Measurements from ENCODE around the gene NME9.

The NME9 gene

DNA sequence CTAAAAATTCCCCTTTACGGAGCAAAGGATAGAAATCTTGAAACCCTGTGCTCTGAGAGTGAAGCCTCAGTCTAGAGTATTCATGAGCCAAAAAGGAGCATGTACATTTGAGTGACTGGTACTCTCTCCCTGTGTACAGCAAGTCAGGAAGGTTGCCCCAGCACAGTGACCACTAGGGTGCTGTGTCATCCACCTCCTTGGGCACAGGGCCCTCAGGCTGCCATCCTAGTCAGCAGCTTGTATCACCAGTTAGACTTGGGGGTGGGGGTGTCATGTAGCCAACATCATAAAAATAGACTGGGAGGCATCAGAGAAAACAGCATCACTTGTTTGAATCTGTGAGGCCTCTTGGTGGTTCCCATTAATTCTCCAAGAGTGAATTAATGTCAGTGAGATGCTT, 12.0 kb downstream of the NME9 start:
- Histone ChIP-seq H3K27ac (no peak overlapping the region), H3K9me3 (no peaks in the 10 kb centered on the region), H3K36me3 (no peaks in the 10 kb centered on the region), H3K4me3 (no peak overlapping the region), H3K4me1 (no peaks in the 10 kb centered on the region), H3K27me3 (peaks cover 0 to 3% of the 10 kb centered on the region in 2 donors)
- DNase-seq = no peak
- intact Hi-C loops (cut with DNase I; ENCODE audit: low total_unique reads) = no loop called here
- TF ChIP-seq, protein P1, sequence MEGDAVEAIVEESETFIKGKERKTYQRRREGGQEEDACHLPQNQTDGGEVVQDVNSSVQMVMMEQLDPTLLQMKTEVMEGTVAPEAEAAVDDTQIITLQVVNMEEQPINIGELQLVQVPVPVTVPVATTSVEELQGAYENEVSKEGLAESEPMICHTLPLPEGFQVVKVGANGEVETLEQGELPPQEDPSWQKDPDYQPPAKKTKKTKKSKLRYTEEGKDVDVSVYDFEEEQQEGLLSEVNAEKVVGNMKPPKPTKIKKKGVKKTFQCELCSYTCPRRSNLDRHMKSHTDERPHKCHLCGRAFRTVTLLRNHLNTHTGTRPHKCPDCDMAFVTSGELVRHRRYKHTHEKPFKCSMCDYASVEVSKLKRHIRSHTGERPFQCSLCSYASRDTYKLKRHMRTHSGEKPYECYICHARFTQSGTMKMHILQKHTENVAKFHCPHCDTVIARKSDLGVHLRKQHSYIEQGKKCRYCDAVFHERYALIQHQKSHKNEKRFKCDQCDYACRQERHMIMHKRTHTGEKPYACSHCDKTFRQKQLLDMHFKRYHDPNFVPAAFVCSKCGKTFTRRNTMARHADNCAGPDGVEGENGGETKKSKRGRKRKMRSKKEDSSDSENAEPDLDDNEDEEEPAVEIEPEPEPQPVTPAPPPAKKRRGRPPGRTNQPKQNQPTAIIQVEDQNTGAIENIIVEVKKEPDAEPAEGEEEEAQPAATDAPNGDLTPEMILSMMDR (IDR thresholded peaks at IDR 0.05) = no peak

DNA sequence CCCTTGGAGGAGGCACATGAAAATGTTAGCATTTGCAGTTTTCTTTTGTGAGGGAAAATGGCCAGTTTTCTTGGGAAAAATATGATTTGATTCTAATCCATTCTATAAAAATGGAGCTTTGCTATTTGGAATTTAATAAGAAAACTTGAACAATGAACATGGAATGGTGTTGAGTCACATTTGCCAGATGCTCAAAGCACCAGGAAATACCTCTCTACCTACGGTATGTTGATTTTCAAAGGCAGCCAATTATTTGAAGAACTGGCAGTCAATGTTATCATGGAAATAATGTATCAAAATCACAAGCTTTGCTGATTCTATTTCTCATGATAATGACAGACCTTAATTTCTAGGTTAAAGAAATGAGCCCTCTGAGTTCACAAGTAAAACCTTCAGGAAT, 14.9 kb downstream of the NME9 start:
- Histone ChIP-seq H3K4me3 (no peak overlapping the region), H3K9me3 (peaks cover 0 to 3% (median 2%) of the 10 kb centered on the region in 3 donors), H3K4me1 (no peaks in the 10 kb centered on the region), H3K36me3 (no peaks in the 10 kb centered on the region), H3K27me3 (no peaks in the 10 kb centered on the region), H3K27ac (no peak overlapping the region)
- no peak for DNase-seq
- intact Hi-C loops (cut with DNase I; ENCODE audit: low total_unique reads) = no loop called here
- TF ChIP-seq, protein P1 (IDR thresholded peaks at IDR 0.05) = no peak

DNA sequence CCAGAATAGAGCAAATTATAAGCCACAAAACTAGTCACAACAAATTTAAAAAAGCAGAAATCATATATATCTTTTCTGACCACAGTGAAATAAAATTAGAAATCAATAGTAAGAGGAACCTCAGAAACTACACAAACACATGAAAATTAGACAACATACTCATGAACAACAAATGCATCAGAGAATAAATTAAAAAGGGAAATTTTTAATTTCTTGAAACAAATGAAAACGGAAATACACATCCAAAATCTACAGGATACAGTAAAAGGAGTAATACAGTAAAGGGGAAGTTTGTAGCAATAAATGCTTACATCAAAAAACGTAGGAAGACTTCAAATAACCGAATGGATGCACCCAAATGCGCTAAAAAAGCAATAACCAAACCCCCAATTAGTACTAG, 19.2 kb downstream of the NME9 start:
- H3K4me3 ChIP-seq = no peak overlapping the region
- intact Hi-C loops (cut with DNase I; ENCODE audit: low total_unique reads) = no loop called here
- H3K9me3 ChIP-seq = peaks cover 0 to 24% (median 21%) of the 10 kb centered on the region in 3 donors
- no peaks in the 10 kb centered on the region for H3K4me1 ChIP-seq
- H3K27ac ChIP-seq = no peak overlapping the region
- H3K36me3 ChIP-seq = no peaks in the 10 kb centered on the region
- TF ChIP-seq, protein P1 (IDR thresholded peaks at IDR 0.05) = no peak
- no peaks in the 10 kb centered on the region for H3K27me3 ChIP-seq
- no peak for DNase-seq

DNA sequence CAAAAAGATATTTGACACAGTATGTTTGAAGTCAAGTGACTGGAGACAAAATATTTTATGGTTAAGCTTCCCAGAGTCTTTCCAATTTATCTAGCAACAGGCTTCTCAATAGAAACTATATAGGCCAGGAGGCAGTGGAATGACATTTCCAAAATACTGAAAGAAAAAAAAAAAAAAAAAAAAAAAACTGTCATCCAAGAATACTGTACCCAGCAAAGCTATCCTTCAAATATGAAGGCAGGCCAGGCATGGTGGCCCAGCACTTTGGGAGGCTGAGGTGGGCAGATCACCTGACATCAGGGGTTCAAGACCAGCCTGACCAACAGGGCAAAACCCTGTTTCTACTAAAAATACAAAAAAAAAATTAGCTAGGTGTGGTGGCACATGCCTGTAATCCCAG, 20.9 kb downstream of the NME9 start:
- Histone ChIP-seq H3K4me1 (no peaks in the 10 kb centered on the region), H3K9me3 (peaks cover 0 to 24% (median 21%) of the 10 kb centered on the region in 3 donors), H3K4me3 (no peak overlapping the region), H3K27ac (no peak overlapping the region), H3K27me3 (no peaks in the 10 kb centered on the region), H3K36me3 (no peaks in the 10 kb centered on the region)
- TF ChIP-seq, protein P1 (IDR thresholded peaks at IDR 0.05) = no peak
- no peak for DNase-seq
- intact Hi-C loops (cut with DNase I; ENCODE audit: low total_unique reads) = no loop called here

DNA sequence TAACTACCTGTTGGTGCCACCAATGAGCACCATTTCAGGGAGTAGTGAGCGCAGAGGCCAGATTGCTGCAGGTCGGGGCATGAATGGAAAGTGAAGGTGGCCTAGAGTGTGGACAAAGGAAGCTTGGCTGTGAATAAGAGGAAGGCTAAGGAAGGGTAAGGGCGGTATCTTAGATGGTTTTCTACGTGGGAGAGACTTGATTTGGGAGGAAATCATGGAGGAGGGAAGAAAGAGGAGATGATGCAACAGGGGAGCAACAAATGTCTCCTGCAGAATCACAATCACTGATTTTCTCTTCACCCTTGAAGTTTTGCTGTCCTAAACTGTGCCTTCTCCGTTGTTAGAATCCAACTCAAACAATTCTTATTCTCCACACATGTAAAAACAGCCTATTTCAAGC, 21.8 kb downstream of the NME9 start:
- no peak for DNase-seq
- Histone ChIP-seq H3K36me3 (no peaks in the 10 kb centered on the region), H3K27me3 (no peaks in the 10 kb centered on the region), H3K4me3 (no peak overlapping the region), H3K4me1 (no peaks in the 10 kb centered on the region), H3K27ac (no peak overlapping the region), H3K9me3 (peaks cover 0 to 24% (median 21%) of the 10 kb centered on the region in 3 donors)
- TF ChIP-seq, protein P1 (IDR thresholded peaks at IDR 0.05) = no peak
- intact Hi-C loops (cut with DNase I; ENCODE audit: low total_unique reads) = no loop called here

DNA sequence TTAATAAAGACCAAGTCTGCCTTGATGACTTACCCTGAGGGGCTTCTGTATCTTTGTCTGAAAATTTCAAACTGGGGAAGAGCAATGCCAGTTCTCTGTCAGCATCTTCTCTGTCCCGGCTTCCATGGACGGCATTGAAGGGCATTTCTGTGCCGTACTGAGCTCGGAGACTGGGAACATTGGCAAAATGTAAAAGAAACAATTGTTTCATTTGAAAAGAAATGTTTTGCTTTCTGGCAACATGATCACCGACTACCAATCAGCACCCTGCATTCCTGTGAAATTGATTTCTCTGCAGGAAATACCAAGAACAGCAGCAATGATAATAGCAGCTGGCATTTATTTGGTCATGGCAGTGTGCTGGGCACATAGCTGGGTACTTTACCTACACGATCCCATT, 26.2 kb downstream of the NME9 start:
- no peak for DNase-seq
- H3K4me3 ChIP-seq = no peak overlapping the region

More for the DNA sequence above, 26.2 kb downstream of the NME9 start:
- Histone ChIP-seq H3K36me3 (peaks cover 0 to 6% (median 3%) of the 10 kb centered on the region in 3 donors), H3K27ac (no peak overlapping the region), H3K27me3 (no peaks in the 10 kb centered on the region), H3K4me1 (no peaks in the 10 kb centered on the region), H3K9me3 (peaks cover 0 to 11% (median 8%) of the 10 kb centered on the region in 3 donors)
- intact Hi-C loops (cut with DNase I; ENCODE audit: low total_unique reads) = no loop called here
- TF ChIP-seq, protein P1 (IDR thresholded peaks at IDR 0.05) = no peak

Data from tibial artery (tissue), 4 donors.